SK-N-MC (cell line): ENCODE results near the gene CPA5.

Experiments
- DNase-seq: peaks from one replicate; pipeline ENCODE4 v3.0.0-alpha.2; 2011; ENCODE audit warnings: low read depth, low spot score
- H3K27ac ChIP-seq: fragments of 200-600 bp; sonication (generic); 2 replicates; pipeline ENCODE4 v1.5.1; 2016; ENCODE audit warnings: mixed run types
- H3K36me3 ChIP-seq: fragments of 200-600 bp; sonication (generic); 2 replicates; pipeline ENCODE4 v1.6.1; 2017; ENCODE audit warnings: antibody characterized with exemption, low read length, mixed read lengths; ENCODE audit not compliant: insufficient read depth
- H3K4me3 ChIP-seq: fragments of 200-600 bp; sonication (generic); 2 replicates; pipeline ENCODE4 v1.5.1; 2016
- H3K9ac ChIP-seq: fragments of 200-600 bp; sonication (generic); 2 replicates; pipeline ENCODE4 v1.8.0; 2017; ENCODE audit warnings: mixed run types, mixed read lengths; ENCODE audit not compliant: insufficient read length
- H3K9me3 ChIP-seq: fragments of 200-600 bp; sonication (generic); 2 replicates; pipeline ENCODE4 v1.6.1; 2017; ENCODE audit warnings: low read depth, mild to moderate bottlenecking, antibody characterized with exemption, low read length, moderate library complexity, mixed read lengths
- EZH2 ChIP-seq: fragments of 200-600 bp; sonication (generic); IDR thresholded peaks from one replicate; pipeline ENCODE4 v1.6.1; 2017; ENCODE audit warnings: antibody characterized with exemption
- FOXP2 ChIP-seq: optimal IDR thresholded peaks from 2 replicates; pipeline ENCODE3; 2011; ENCODE audit warnings: mild to moderate bottlenecking, moderate library complexity; ENCODE audit not compliant: insufficient read depth; ENCODE audit errors: extremely low read length, control extremely low read depth
- POLR2AphosphoS5 ChIP-seq: IDR thresholded peaks from 2 replicates; pipeline ENCODE4 v1.6.1; 2012; ENCODE audit warnings: mild to moderate bottlenecking, low read depth, low read length, borderline replicate concordance

CPA5 gene

DNA sequence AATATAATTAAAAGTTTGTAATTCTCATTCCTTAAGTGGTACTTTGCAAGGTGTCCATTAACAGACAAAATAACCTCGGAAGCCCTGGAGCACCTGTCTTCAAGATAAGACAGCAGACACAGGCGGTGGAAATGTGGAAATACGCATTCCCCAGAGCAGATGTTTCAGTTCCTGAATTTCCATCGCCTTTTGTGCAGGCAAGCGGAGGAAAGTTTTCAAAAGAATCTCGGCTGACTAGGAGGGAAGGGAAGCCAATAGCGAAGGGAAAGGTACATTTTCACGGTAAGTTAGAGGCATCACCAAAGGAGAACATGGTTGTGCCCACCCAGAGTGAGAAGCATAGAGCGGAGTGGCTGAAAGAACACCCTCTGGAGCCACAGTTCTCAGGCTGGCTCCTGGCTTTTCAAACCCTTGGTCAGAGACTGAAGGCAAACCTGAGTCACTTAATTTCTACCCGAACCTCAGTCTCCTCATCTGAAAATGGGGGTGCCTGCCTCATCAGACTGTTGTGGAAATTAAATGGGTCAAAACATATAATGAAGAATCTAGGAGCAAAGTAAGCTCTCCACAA, 49.3 kb downstream of the CPA5 start:
- Histone ChIP-seq H3K4me3 (no peak overlapping the region), H3K27ac (peak overlapping the region; percentile 86), H3K9ac (no peak overlapping the region), H3K9me3 (no peaks in the 10 kb centered on the region), H3K36me3 (no peaks in the 10 kb centered on the region)
- TF ChIP-seq FOXP2, result no peak
- no peak for TF ChIP-seq POLR2AphosphoS5
- no peak for TF ChIP-seq EZH2
- no peak for DNase-seq

DNA sequence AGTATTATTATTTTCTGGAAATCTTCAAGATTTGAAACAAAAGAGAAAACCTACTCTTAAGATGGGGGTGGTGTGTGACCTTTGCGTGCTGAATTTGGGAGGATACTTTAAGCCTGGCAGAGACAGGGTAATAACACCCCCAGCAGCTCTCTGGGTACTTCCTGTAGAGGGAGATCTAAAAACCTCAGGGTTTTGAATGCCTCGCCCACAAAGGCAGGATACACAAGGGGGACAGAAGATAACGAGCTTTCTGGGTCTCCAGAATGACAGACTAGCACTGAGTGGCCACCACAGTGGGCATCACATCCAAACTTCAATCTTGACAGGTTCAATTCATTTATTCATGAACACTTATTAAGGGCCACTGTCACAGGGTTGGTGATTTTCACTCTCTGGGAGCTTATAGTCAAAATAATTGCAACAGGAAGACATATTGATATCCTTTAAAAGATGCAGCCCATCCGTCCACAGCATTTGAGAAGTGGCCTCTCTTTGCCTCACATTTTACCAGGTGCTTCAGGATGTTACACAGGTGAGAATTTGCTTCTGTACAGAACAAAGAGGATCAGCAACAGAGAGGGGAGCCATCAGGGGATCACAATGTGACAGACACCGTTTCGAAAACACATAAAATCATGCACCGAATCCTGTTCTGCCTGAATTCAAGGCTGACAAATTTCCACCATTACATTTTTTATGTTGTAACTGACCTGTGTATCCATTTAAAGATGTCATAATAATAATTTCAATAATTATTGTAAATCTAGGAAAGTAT, 50.0 kb downstream of the CPA5 start:
- Histone ChIP-seq H3K9me3 (no peaks in the 10 kb centered on the region), H3K4me3 (no peak overlapping the region), H3K36me3 (no peaks in the 10 kb centered on the region), H3K27ac (peak overlapping the region; percentile 98; the same call in 1 of the 2 replicates), H3K9ac (no peak overlapping the region)
- DNase-seq, result no peak
- TF ChIP-seq FOXP2 (no peak), POLR2AphosphoS5 (no peak), EZH2 (no peak)

DNA sequence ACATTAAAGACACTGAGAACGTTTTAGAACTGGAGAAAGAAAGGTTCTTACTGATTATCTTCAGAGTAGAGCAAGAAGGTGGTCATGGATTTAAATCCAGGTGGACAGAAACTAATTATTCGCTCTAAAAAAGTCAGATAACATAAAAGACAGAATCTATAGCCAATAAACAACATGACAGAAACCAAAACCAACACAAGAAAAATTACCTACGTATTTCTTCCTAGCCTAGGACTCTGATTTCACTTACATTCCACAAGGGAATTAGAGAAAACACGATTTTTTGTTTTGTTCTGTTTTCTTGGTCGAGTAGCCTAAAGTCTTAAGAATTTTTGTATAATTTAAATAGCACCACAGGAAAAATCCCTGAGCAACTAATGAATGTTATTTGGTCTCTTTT, 50.8 kb downstream of the CPA5 start:
- Histone ChIP-seq H3K9ac (peak overlapping the region; percentile 63), H3K4me3 (peak overlapping the region; percentile 57), H3K36me3 (no peaks in the 10 kb centered on the region), H3K27ac (peak overlapping the region; percentile 98), H3K9me3 (no peaks in the 10 kb centered on the region)
- TF ChIP-seq EZH2, result no peak
- no peak for TF ChIP-seq POLR2AphosphoS5
- TF ChIP-seq FOXP2, result no peak
- DNase-seq, result no peak

DNA sequence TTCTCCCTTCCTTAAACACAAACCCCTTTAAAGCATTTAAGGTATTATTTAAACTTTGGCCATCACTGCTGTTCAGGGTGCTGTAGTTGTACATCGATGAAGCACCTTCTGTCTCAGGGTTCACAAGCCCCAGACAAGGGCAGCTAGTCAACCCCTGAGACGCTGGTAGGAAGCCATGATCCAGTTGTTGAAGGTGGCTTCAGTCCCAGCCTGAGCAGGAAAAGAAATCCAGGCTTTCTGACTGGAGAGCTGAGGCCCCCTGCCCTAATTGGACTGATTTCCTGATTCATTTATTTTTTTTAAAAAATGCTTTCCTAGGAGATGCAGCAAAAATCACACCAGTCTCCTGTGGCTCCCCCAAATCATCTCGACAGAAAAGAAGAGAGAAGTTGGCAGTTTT, 51.5 kb downstream of the CPA5 start:
- Histone ChIP-seq H3K9ac (peak overlapping the region; percentile 63), H3K27ac (peak overlapping the region; percentile 98), H3K4me3 (peak overlapping the region; percentile 57), H3K9me3 (no peaks in the 10 kb centered on the region), H3K36me3 (no peaks in the 10 kb centered on the region)
- TF ChIP-seq POLR2AphosphoS5 (no peak), EZH2 (no peak), FOXP2 (no peak)
- DNase-seq, result no peak

DNA sequence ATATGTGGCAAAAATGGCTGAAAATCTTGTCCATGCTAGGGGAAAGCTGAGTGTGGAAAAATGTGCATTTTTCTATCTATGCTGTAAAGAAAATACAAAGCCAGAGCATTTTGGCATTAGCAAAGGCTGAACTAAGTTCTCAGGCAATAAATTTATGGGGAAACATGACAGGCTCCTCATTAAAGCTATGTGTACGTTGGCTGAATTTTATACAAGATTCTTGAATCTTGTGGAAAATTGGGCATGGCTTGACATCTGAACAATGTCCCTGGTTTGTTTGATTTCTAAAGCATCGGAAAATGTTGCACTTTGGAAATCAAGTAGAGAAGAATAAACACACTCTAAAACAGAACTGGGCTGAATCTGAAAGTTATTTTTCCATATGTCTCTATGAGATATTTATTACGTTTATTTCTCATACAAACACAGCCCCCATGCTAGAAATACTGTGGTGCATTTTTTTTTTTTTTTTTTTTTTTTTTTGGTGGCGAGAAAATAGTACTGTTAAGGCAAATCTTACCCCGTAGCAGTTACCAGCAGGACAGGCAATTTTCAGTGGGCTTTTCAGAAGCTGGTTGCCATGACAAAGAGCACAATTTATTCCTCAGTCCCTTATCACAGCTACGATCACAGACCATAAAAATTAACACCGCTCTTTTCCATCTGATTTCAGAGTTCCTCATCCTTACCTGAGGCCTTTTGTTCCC, 52.6 kb downstream of the CPA5 start:
- DNase-seq, result no peak
- Histone ChIP-seq H3K36me3 (no peaks in the 10 kb centered on the region; the same call in 1 of the 2 replicates), H3K4me3 (peak overlapping the region; percentile 57), H3K27ac (peak overlapping the region; percentile 98), H3K9ac (peak overlapping the region; percentile 63), H3K9me3 (no peaks in the 10 kb centered on the region)
- TF ChIP-seq POLR2AphosphoS5, result no peak
- TF ChIP-seq FOXP2, result no peak

DNA sequence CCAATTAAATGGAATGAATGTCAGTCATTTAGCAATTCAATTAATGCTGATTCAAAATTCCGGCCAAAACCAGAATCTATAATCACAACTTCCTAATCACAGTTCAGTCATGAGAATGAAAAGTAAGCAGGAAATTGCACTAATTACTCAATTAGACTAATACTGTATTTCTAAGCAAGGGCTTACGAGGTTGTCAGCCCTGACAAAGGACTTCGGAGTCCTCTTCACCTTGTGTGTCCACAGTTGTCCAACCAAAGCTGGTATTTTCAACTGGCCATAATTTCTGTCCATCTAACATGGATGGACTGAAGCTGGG, 53.1 kb downstream of the CPA5 start:
- DNase-seq, result no peak
- Histone ChIP-seq H3K9me3 (no peaks in the 10 kb centered on the region), H3K4me3 (peak overlapping the region; percentile 57; the same call in 1 of the 2 replicates), H3K9ac (peak overlapping the region; percentile 63), H3K36me3 (peaks cover 3% of the 10 kb centered on the region; the same call in 1 of the 2 replicates), H3K27ac (peak overlapping the region; percentile 98)
- TF ChIP-seq POLR2AphosphoS5, result no peak

DNA sequence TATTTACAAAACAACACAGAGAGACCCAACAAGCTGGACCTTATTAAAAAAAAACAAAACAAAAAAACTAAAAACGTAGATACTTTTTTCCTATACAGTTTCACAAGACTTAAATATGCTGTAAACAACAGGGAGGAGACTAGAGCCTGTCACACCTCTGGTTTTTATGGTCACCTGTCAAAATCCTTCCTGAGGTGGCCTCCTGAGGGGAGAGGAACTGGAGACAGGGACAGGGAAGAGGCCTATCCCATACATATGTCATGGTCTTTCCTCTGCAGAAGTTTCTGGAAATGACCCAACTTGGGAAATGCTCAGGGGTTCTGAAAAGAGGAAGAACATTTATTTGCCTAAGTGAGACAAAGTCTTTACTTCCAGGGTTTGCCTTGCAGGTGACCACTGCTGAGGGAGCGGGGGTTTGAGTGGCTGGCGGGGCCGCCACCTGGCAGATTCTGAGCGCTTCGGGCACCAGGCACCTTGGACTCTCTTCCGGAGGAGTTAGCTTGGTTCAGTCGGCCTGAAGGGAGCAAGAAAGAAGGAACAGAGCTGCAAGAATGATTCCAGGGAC, 54.0 kb downstream of the CPA5 start:
- Histone ChIP-seq H3K9me3 (no peaks in the 10 kb centered on the region), H3K27ac (peak overlapping the region; percentile 98), H3K9ac (no peak overlapping the region), H3K4me3 (no peak overlapping the region), H3K36me3 (peaks cover 3% of the 10 kb centered on the region; the same call in 1 of the 2 replicates)
- TF ChIP-seq FOXP2 (no peak), POLR2AphosphoS5 (no peak), EZH2 (no peak)
- no peak for DNase-seq

DNA sequence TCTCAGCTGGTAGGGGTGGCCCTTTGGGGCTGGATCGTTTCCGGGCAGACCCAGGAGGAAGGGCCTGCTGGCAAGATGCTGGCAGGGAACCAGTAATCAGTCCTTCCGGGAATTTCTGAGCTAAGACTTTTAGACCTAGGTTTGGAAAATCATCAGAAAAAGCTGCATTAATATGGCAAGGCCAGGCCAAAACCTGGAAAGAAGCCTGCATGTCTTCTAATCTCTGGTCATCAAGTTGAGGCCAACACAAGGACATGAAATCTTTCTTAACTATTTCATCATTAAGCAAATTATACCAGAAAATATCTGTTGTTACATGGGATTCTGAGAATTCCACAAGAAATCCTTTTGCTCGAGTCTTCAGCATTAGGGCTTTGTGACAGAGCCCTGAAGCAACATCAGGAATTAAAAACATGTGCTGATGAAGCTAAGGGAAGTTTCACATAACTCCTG, 55.5 kb downstream of the CPA5 start:
- H3K27ac ChIP-seq, result peak overlapping the region; percentile 98
- peaks cover 3% of the 10 kb centered on the region; the same call in 1 of the 2 replicates for H3K36me3 ChIP-seq
- H3K9me3 ChIP-seq, result no peaks in the 10 kb centered on the region
- peak; percentile 70 for DNase-seq
- H3K4me3 ChIP-seq, result peak overlapping the region; percentile 59
- TF ChIP-seq FOXP2, result no peak
- peak overlapping the region; percentile 72 for H3K9ac ChIP-seq
